Superior temporal gyrus (tissue), 1 donor: ENCODE measurements around the gene LIN54.
"Not testable (repeated sequence)": the region's sequence is repeated elsewhere in the genome, so short reads cannot be mapped to it uniquely, and the experiment has no call there.

ENCODE experiments used
- DNase-seq: peaks from one replicate; pipeline ENCODE4 v3.0.0-alpha.2; 2016; ENCODE audit errors: extremely low spot score

LIN54 gene

DNA sequence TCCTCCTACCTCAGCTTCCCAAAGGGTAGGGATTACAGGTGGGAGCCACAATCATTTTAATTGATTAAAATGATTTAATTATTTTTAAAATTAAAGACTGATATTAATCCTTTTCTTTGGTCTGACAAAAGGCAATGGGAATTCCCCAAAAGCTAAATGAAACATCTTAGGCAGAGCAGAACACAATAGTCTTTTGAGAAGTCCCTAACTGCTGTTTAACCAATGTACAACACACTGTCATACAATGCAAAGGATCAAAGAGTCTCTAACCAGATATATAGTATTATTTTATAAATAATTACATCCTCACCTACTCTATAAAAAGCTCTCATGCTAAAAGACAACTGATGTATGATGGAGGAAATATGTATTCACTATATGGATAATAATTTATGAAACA is 63.1 kb downstream of the LIN54 start:
- DNase-seq: no peak

- DNase-seq: no peak
Measured at GRCh38 chr4:82939414-82939813, 71.2 kb downstream of the LIN54 start.

- DNase-seq: no peak
Measured at GRCh38 chr4:82934441-82934840, 76.2 kb downstream of the LIN54 start.

- DNase-seq: no peak
Measured at GRCh38 chr4:82930848-82931755, 79.5 kb downstream of the LIN54 start.

DNA sequence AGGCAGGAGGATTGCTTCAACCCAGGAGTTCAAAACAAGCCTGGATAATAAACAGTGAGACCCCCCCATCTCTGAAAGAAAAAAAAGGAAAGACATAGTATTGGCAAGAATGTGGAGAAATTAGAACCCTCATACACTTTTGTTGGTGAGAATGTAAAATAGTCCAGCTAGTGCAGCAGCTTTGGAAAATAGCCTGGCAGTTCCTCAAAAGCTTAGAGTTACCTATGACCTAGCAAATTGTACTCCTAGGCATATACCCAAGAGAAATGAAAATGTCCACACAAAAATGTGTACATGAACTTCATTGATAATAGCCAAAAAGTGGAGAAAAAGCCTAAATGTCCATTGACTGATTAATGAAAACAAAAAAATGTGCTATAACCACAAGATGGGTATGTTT is 88.8 kb downstream of the LIN54 start:
- no peak for DNase-seq

GRCh38 chr4:82919386-82919785 is 91.2 kb downstream of the LIN54 start:
- DNase-seq: no peak

GRCh38 chr4:82918091-82918490 is 92.5 kb downstream of the LIN54 start:
- DNase-seq: peak; percentile 72

GRCh38 chr4:82913968-82914367 is 96.7 kb downstream of the LIN54 start:
- DNase-seq: not testable (repeated sequence)

DNA sequence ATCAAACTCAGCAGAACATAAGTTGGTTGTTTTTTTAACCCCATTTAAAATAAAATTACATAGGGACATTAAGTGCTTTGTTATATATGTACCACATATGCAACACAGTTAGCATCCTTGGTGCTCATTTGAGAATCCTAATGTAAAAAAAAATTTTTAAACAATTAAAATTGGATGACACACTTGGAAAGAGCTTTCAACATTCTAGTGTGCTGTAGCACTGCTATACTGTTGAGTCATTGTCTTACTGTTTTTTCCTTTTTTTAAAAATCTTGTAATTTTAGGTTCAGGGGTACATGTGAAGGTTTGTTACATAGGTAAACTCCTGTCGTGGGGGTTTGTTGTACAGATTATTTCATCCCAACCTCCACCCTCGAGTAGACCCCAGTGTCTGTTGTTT is 97.3 kb downstream of the LIN54 start:
- DNase-seq: no peak

GRCh38 chr4:82909326-82909725 is 101.3 kb downstream of the LIN54 start:
- DNase-seq: no peak

DNA sequence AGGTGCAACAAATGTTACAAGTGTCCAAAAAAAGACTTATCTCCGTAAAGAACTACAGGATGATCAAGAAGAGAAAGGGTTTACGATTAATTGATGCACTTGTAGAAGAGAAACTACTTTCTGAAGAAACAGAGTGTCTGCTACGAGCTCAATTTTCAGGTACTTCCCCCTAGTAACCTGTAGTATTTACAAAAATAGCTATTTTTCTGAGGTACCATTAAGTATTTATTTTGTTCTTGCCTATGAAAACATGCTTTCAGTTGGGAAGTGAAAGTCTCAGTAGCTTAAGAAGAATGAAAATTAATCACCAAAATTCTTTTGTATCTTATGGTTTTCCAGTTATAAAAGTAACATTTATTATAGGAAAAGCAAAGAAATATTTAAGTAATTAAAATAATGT is 104.2 kb downstream of the LIN54 start:
- no peak for DNase-seq

GRCh38 chr4:82905205-82905604 is 105.4 kb downstream of the LIN54 start:
- no peak for DNase-seq

GRCh38 chr4:82903737-82904136 is 106.9 kb downstream of the LIN54 start:
- DNase-seq: no peak

- DNase-seq: no peak
Measured at GRCh38 chr4:82901183-82901718, 109.4 kb downstream of the LIN54 start.

DNA sequence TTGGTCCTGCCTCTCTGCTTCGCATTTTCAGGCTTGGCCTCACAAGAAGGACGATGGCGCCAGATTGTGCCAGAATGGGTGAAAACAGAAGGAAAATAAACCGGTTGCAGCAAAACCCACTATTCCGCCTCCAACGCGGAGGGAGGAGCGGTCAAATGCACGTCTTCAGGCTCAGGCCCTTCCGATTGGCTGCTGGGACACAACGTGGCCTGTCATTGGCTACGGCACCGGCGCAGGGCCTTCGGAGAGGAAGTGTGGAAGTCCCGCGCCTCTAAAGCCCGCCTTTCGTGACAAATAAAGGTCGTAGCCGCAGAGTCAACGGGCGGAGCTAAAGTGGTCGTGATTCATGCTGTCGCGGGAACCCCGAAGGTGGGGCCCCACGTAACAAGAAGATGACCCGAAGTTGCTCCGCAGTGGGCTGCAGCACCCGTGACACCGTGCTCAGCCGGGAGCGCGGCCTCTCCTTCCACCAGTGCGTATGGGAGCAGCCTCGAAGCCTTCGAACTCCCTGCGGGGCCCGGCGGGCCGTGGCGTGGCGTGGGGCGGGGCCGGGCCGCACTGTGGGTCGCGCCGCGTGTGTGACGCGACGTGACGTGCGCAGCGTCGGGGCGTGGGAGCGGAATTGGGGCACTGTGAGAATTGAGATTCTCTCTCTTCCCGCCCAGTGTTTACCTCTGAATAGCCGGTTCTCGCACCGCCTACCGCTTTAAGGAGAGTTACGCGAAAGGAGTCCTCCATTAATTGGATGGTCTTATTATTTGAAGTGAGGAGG is 110.0 kb downstream of the LIN54 start, which contains the start of gene THAP9:
THAP9 (plus strand) TSS at position 325 of the 772 bp plus-strand sequence; CDS start at position 393, 68 bp downstream.
- peak; percentile 100 for DNase-seq

DNA sequence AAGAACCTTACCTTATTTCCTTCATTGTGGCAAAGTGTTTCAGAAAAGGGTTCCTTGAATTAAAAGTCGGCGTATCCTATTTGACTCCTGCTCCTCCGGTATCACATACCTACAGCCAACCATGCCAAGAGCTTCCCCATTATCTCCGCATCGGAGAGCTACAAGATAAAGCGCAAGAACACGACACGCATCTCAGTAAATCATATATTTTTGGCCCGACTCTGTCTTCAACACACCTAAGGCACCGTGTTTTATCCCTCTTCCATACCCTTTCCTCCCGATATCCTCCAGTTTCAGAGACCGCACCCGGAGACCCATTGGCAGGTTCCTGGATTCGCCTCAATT is 110.6 kb downstream of the LIN54 start:
- DNase-seq: no peak

DNA sequence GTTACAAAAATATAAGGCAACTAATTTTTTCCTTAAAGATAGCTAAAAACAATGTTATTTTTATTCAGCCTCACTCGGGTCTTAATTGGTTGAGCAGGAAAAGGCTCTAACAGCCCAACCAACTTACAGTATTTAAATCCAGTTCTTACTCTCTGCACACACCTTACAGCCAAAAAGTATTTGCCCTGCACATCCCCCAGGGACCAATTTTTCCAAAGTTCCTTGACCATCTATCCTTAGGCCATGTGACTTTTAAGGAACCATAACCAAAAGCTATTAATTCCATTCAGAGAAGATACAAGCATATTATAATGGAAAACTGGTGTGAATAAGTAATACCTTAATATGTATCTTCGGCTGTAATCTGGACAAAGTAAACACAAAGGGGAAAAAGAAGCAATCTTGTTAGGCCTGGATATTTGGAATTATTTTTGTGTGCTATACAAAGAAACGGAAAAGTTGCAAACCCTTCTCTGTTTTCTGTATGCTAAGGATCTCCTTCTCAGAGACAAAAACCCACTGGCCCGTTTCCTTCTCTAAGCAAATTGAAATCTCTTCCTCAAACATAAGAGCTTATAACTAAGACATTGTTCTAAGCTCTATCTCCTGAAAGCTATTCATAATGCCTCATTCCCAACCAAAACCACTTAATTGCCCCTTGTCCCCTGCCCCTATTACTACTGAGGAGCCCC is 111.1 kb downstream of the LIN54 start:
- no peak for DNase-seq

- peak; percentile 57 for DNase-seq
Measured at GRCh38 chr4:82898322-82899243, 112.0 kb downstream of the LIN54 start.

GRCh38 chr4:82896755-82897154 is 113.9 kb downstream of the LIN54 start:
- DNase-seq: no peak

- no peak for DNase-seq
Measured at GRCh38 chr4:82893942-82894341, 116.7 kb downstream of the LIN54 start.

GRCh38 chr4:82892467-82892802 is 118.2 kb downstream of the LIN54 start:
- no peak for DNase-seq
